Ascending aorta (tissue), 2 donors: Measurements from ENCODE around the gene MRPL49. TPM values are rescaled to one million over a fixed set of nuclear protein-coding genes. Genes with fewer than 3 reads are reported as not detected.

Source experiments
- DNase-seq, 2 donors: peaks; one replicate each; pipeline ENCODE4 v3.0.0-alpha.2; 2019; ENCODE audit warnings: low spot score in 2 of 2
- H3K27ac ChIP-seq, 2 donors: fragments of 200-600 bp; sonication (generic); one replicate each; pipeline ENCODE4 v1.5.1; 2016 to 2017; ENCODE audit warnings: mild to moderate bottlenecking in 1 of 2
- H3K27me3 ChIP-seq: fragments of 200-600 bp; sonication (generic); one replicate; pipeline ENCODE4 v1.5.1; 2017
- H3K36me3 ChIP-seq, 2 donors: fragments of 200-600 bp; sonication (generic); one replicate each; pipeline ENCODE4 v1.5.1; 2016
- H3K4me1 ChIP-seq, 2 donors: fragments of 200-600 bp; sonication (generic); one replicate each; pipeline ENCODE4 v1.5.1; 2016 to 2017; ENCODE audit warnings: mild to moderate bottlenecking in 1 of 2
- H3K4me3 ChIP-seq, 2 donors: fragments of 200-600 bp; sonication (generic); one replicate each; pipeline ENCODE4 v1.5.1; 2016 to 2017; ENCODE audit warnings: mild to moderate bottlenecking in 1 of 2
- H3K9me3 ChIP-seq, 2 donors: fragments of 200-600 bp; sonication (generic); one replicate each; pipeline ENCODE4 v1.5.1; 2016
- intact Hi-C: fragments of 100-400 bp; cut with DNase I; formaldehyde crosslinking; loops from one replicate; pipeline ENCODE4 v1.15.1; 2023
- total RNA-seq: library from RNA; depleted of rRNA; stranded (reverse); fragments of >200 nt; gene quantifications from one replicate; pipeline ENCODE4 v1.1.0, GENCODE V29; 2016
- TF ChIP-seq, protein P1 (sequence below), 3 experiments: fragments of 200-600 bp in 2 of 3; fragments of 450-650 bp in 1 of 3; sonication (generic) in 2 of 3; IDR thresholded peaks; one replicate each; pipeline ENCODE4 v1.5.1; 2016 to 2019; ENCODE audit warnings: antibody characterized with exemption in 3 of 3, mild to moderate bottlenecking in 1 of 3, moderate library complexity in 1 of 3

Gene MRPL49
- total RNA-seq, 1 donor from 2014 or later: 43.2 TPM

DNA sequence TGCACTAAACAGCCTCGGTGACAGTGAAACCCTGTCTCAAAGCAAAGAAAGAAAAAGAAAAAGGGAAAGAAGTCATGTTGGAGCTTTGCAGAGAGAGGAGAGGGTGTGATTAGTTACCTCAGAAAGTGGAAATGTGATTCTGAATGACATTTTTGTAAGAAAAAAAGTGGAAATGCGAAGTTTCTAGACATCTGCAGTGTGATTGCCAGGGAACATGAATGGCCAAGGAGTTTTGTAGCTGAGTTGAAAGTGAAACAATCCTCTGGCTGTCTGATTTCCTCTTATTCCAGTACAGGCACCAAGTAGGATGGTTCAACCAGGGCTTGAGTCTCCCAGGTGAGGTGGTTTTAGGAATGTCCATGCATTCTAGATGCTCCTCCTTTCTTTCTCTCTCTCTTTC lies 30.0 kb downstream of the MRPL49 start:
- Histone ChIP-seq H3K27ac (peak overlapping the region in 1 of 2 donors; percentile 6), H3K4me3 (no peak overlapping the region), H3K4me1 (peaks cover 0 to 11% of the 10 kb centered on the region in 2 donors), H3K9me3 (no peaks in the 10 kb centered on the region), H3K27me3 (no peaks in the 10 kb centered on the region), H3K36me3 (no peaks in the 10 kb centered on the region)
- DNase-seq: no peak
- TF ChIP-seq, protein P1, sequence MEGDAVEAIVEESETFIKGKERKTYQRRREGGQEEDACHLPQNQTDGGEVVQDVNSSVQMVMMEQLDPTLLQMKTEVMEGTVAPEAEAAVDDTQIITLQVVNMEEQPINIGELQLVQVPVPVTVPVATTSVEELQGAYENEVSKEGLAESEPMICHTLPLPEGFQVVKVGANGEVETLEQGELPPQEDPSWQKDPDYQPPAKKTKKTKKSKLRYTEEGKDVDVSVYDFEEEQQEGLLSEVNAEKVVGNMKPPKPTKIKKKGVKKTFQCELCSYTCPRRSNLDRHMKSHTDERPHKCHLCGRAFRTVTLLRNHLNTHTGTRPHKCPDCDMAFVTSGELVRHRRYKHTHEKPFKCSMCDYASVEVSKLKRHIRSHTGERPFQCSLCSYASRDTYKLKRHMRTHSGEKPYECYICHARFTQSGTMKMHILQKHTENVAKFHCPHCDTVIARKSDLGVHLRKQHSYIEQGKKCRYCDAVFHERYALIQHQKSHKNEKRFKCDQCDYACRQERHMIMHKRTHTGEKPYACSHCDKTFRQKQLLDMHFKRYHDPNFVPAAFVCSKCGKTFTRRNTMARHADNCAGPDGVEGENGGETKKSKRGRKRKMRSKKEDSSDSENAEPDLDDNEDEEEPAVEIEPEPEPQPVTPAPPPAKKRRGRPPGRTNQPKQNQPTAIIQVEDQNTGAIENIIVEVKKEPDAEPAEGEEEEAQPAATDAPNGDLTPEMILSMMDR (IDR thresholded peaks at IDR 0.05): no peak
- intact Hi-C loops: no loop called here

DNA sequence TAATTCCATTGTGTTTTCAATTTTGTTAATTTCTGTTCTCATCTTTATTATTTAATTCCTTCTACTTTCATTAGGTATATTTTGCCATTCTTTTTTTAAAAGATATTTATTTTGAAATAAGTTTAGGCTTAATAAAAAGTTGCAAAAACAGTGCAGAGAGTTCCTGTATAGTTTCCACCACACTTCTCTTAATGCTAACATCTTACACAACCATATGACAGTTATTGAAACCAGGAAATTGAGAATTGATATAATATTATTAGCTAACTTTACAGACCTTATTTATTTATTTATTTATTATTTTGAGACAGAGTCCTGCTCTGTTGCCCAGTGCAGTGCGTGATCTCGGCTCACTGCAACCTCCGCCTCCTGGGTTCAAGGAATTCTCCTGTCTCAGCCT lies 34.1 kb downstream of the MRPL49 start:
- no peaks in the 10 kb centered on the region for H3K36me3 ChIP-seq
- H3K4me3 ChIP-seq: no peak overlapping the region
- no peaks in the 10 kb centered on the region for H3K9me3 ChIP-seq
- no peaks in the 10 kb centered on the region for H3K27me3 ChIP-seq
- DNase-seq: no peak
- H3K4me1 ChIP-seq: no peaks in the 10 kb centered on the region
- TF ChIP-seq, protein P1 (IDR thresholded peaks at IDR 0.05): no peak
- H3K27ac ChIP-seq: no peak overlapping the region
- intact Hi-C loops: no loop called here

DNA sequence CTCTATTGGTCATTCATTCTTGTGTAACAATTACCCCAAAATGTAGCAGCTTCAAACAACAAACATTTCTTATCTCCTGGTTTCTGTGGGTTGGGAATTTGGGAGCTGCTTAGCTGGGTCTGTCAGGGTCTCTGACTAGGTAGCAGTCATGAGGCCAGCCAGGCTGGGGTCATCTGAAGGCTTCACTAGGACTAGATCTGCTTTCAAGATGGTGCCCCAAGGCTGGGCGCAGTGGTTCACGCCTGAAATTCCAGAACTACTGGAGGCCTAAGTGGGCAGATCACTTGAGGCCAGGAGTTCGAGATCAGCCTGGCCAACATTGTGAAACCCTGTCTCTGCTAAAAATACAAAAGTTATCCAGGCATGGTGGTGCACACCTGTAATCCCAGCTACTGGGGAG lies 34.8 kb downstream of the MRPL49 start:
- Histone ChIP-seq H3K27me3 (no peaks in the 10 kb centered on the region), H3K36me3 (no peaks in the 10 kb centered on the region), H3K9me3 (no peaks in the 10 kb centered on the region), H3K4me1 (no peaks in the 10 kb centered on the region), H3K4me3 (no peak overlapping the region), H3K27ac (no peak overlapping the region)
- TF ChIP-seq, protein P1 (IDR thresholded peaks at IDR 0.05): no peak
- intact Hi-C loops: no loop called here
- DNase-seq: peak in 1 of 2 donors; percentile 57

DNA sequence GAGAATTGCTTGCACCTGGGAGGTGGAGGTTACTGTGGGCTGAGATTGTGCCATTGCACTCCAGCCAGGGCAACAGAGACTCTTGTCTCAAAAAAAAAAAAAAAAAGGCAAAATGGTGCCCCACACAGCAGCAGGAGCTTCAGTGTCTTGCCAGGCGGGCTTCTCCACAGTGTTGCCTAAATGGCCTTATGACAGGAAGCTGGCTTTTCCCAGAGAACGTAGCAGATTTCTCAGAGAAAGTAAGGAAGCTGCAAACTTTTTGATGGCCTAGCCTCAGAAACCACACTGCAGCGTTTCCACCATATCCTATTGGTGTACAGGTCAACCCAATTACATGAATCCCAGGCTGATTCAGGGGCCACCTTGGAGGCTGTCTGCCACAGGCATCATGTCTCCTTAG lies 35.2 kb downstream of the MRPL49 start:
- no peaks in the 10 kb centered on the region for H3K9me3 ChIP-seq
- H3K4me1 ChIP-seq: no peaks in the 10 kb centered on the region
- TF ChIP-seq, protein P1 (IDR thresholded peaks at IDR 0.05): no peak
- intact Hi-C loops: no loop called here
- no peaks in the 10 kb centered on the region for H3K36me3 ChIP-seq
- H3K4me3 ChIP-seq: no peak overlapping the region
- no peak for DNase-seq
- no peaks in the 10 kb centered on the region for H3K27me3 ChIP-seq
- H3K27ac ChIP-seq: no peak overlapping the region

DNA sequence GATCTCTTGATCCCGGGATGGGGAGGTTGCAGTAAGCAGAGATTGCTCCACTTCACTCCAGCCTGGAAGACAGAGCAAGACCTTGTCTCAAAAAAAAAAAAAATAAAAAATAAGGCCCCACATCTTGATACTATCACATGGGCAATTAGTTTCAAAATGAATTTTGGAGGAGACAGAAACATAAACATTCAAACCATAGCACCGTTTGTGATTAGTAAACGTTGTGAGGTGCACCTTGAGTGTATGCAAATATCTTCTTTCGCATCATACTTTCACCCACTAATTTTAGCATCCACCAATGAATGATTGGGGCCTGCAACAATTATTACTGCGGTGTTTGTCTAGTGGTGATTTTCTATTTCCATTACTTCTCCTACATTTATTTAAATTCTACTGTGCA lies 36.9 kb downstream of the MRPL49 start:
- Histone ChIP-seq H3K4me1 (no peaks in the 10 kb centered on the region), H3K36me3 (no peaks in the 10 kb centered on the region), H3K4me3 (no peak overlapping the region), H3K9me3 (no peaks in the 10 kb centered on the region), H3K27ac (no peak overlapping the region), H3K27me3 (no peaks in the 10 kb centered on the region)
- TF ChIP-seq, protein P1 (IDR thresholded peaks at IDR 0.05): no peak
- DNase-seq: peak in 1 of 2 donors; percentile 12
- intact Hi-C loops: no loop called here

DNA sequence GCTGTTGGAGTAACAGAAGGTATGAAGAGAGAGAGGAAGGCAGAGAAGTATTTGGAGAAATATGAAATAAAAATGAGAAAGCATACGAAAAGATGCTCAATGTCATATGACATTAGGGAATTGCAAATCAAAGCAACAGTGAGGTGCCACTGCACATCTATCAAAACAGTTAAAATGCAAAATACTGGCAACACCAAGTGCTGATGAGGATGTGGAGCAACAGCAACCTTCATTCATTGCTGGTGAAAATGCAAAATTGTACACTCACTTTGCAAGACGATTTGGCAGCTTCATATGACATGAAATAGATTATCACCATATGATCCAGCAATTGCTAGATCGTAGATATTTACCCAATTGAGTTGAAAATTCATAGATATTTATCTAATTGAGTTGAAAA lies 38.5 kb downstream of the MRPL49 start:
- intact Hi-C loops: no loop called here
- Histone ChIP-seq H3K4me3 (no peak overlapping the region), H3K27ac (no peak overlapping the region), H3K9me3 (no peaks in the 10 kb centered on the region), H3K27me3 (no peaks in the 10 kb centered on the region), H3K36me3 (no peaks in the 10 kb centered on the region), H3K4me1 (no peaks in the 10 kb centered on the region)
- DNase-seq: no peak
- TF ChIP-seq, protein P1 (IDR thresholded peaks at IDR 0.05): no peak
